ENCODE data around the gene TMC2.

DNA sequence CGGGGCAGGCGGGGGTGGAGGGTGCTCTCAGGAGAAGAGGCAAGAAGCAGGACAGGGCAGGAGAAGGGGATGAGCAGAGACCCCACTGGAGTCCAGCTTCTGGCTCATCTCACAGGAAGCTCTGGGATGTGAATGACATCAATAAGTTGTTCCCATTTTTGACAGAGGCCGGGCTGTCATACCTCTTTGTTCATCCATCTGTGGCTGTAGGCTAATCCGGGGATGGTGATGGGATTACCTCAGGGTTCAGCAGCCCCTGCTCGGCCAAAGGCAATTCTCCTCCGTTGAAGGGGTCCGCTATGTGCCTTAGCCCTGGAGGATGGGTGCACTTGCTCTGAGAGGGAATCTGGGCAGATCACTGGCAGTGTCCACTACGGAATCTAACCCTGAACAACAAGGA is 3.3 kb upstream of the TMC2 start:
- TF ChIP-seq SUZ12 (IDR thresholded peaks at IDR 0.05) (no peak), SP1 (IDR thresholded peaks at IDR 0.05) (no peak), PKNOX1 (IDR thresholded peaks at IDR 0.05) (no peak), FOXA1 (IDR thresholded peaks at IDR 0.05) (no peak), ELF4 (IDR thresholded peaks at IDR 0.05) (no peak), ZNF384 (IDR thresholded peaks at IDR 0.05) (no peak), NFRKB (IDR thresholded peaks at IDR 0.05) (no peak), FOXK2 (IDR thresholded peaks at IDR 0.05) (no peak), FOXM1 (IDR thresholded peaks at IDR 0.05; ENCODE audit: borderline replicate concordance) (no peak), ARNT (IDR thresholded peaks at IDR 0.05) (no peak), BHLHE40 (IDR thresholded peaks at IDR 0.05; ENCODE audit: borderline replicate concordance) (no peak), L3MBTL2 (conservative IDR thresholded peaks at IDR 0.05) (no peak)

Data from HEK293T (cell line).